SK-N-SH (cell line): Measurements from ENCODE around the gene SLC6A11. TPM values are rescaled to one million over a fixed set of nuclear protein-coding genes. Genes with fewer than 3 reads are reported as not detected.

Experiments used
- CTCF ChIA-PET: fragments of 300-600, 350-600 bp; formaldehyde crosslinking; extraction: SDS; loops from one replicate; lab custom pipeline; 2021; lab: Yijun Ruan, JAX
- POLR2A ChIA-PET: fragments of 350-600 bp; sonication (Branson Sonifier 250); formaldehyde crosslinking; extraction: SDS; loops from one replicate; lab custom pipeline; 2020; ENCODE audit warnings: antibody characterized with exemption, inconsistent platforms; lab: Yijun Ruan, JAX
- DNase-seq: peaks from one replicate; pipeline ENCODE4 v3.0.0; 2012
- H2AFZ ChIP-seq: fragments of 200-600 bp; sonication (generic); 2 replicates; pipeline ENCODE4 v1.8.1; 2016; ENCODE audit warnings: antibody characterized with exemption, mild to moderate bottlenecking, low read depth
- H3F3A ChIP-seq: fragments of 200-600 bp; sonication (generic); replicated peaks from 2 replicates; pipeline ENCODE3; 2016; ENCODE audit warnings: antibody characterized with exemption, mild to moderate bottlenecking; ENCODE audit not compliant: insufficient read depth
- H3K27ac ChIP-seq, 2 experiments: fragments of 200-500 bp in 1 of 2; fragments of 200-600 bp in 1 of 2; sonication (Bioruptor generic) in 1 of 2; sonication (generic), shearing (Covaris generic) in 1 of 2; 2 replicates each; pipeline versions ENCODE4 v1.5.1 to v1.6.1; 2014 to 2016; ENCODE audit warnings: low read depth in 2 of 2, inconsistent platforms in 1 of 2, low read length in 1 of 2, mild to moderate bottlenecking in 1 of 2, mixed read lengths in 1 of 2
- H3K27me3 ChIP-seq: fragments of 200-600 bp; sonication (generic), shearing (Covaris generic); 2 replicates; pipeline ENCODE4 v1.6.1; 2016; ENCODE audit warnings: mixed run types; ENCODE audit not compliant: insufficient read depth
- H3K36me3 ChIP-seq, 2 experiments: fragments of 200-500 bp in 1 of 2; fragments of 200-600 bp in 1 of 2; sonication (Bioruptor generic) in 1 of 2; sonication (generic) in 1 of 2; replicated peaks in 1 of 2; 2 replicates each; pipeline versions ENCODE3 to v1.5.1; 2014 to 2016; ENCODE audit warnings: low read length in 1 of 2, mild to moderate bottlenecking in 1 of 2; ENCODE audit not compliant: insufficient read depth in 2 of 2, control insufficient read depth in 1 of 2
- H3K4me1 ChIP-seq, 2 experiments: fragments of 200-500 bp in 1 of 2; fragments of 200-600 bp in 1 of 2; sonication (Bioruptor generic) in 1 of 2; sonication (generic), shearing (Covaris generic) in 1 of 2; 2 replicates each; pipeline versions ENCODE4 v1.5.1 to v1.6.1; 2014 to 2016; ENCODE audit warnings: low read depth in 1 of 2, low read length in 1 of 2, mixed run types in 1 of 2; ENCODE audit not compliant: insufficient read depth in 2 of 2, control insufficient read depth in 1 of 2
- H3K4me2 ChIP-seq: fragments of 200-600 bp; sonication (generic), shearing (Covaris generic); 2 replicates; pipeline ENCODE4 v1.6.1; 2017; ENCODE audit warnings: mixed run types
- H3K4me3 ChIP-seq, 2 experiments: fragments of 200-500 bp in 1 of 2; fragments of 200-600 bp in 1 of 2; sonication (Bioruptor generic) in 1 of 2; sonication (generic), shearing (Covaris generic) in 1 of 2; 2 replicates each; pipeline versions ENCODE4 v1.5.1 to v1.8.1; 2014 to 2016; ENCODE audit warnings: low read depth in 2 of 2, inconsistent platforms in 1 of 2, low read length in 1 of 2, mild to moderate bottlenecking in 1 of 2, mixed read lengths in 1 of 2, moderate library complexity in 1 of 2
- H3K79me2 ChIP-seq: fragments of 200-600 bp; sonication (generic); 2 replicates; pipeline ENCODE4 v1.8.1; 2017; ENCODE audit warnings: mild to moderate bottlenecking; ENCODE audit not compliant: insufficient read depth
- H3K9ac ChIP-seq: fragments of 200-600 bp; sonication (generic); 2 replicates; pipeline ENCODE4 v1.6.1; 2017; ENCODE audit warnings: mixed run types
- H3K9me2 ChIP-seq: fragments of 200-600 bp; sonication (generic); 2 replicates; pipeline ENCODE4 v1.6.1; 2017; ENCODE audit warnings: mixed run types
- H3K9me3 ChIP-seq: fragments of 200-600 bp; sonication (generic); 2 replicates; pipeline ENCODE4 v1.6.1; 2017; ENCODE audit warnings: mixed run types, mild to moderate bottlenecking, moderate library complexity
- H4K20me1 ChIP-seq: fragments of 200-600 bp; sonication (generic); 2 replicates; pipeline ENCODE4 v1.6.1; 2017; ENCODE audit warnings: mild to moderate bottlenecking, mixed run types; ENCODE audit not compliant: insufficient read depth
- CHD2 ChIP-seq: fragments of 150-350 bp; IDR thresholded peaks from 2 replicates; pipeline ENCODE4 v1.6.1; 2018; ENCODE audit warnings: low read length; ENCODE audit not compliant: partially characterized antibody
- EP300 ChIP-seq, 2 experiments: IDR thresholded peaks; 2 replicates each; pipeline versions ENCODE4 v1.4.0 to v1.6.1; 2012; ENCODE audit warnings: borderline replicate concordance in 1 of 2, low read depth in 1 of 2, low read length in 1 of 2
- EZH2phosphoT487 ChIP-seq: fragments of 200-600 bp; sonication (generic); IDR thresholded peaks from 2 replicates; pipeline ENCODE4 v1.6.1; 2017; ENCODE audit warnings: low read depth, mixed run types, mild to moderate bottlenecking, antibody characterized with exemption, moderate library complexity, borderline replicate concordance
- FOXM1 ChIP-seq: IDR thresholded peaks from 2 replicates; pipeline ENCODE4 v1.4.0; 2012; ENCODE audit warnings: low read depth, mild to moderate bottlenecking
- JUND ChIP-seq: IDR thresholded peaks from 2 replicates; pipeline ENCODE4 v1.4.0; 2012
- NFIC ChIP-seq: IDR thresholded peaks from 2 replicates; pipeline ENCODE4 v1.4.0; 2012; ENCODE audit warnings: borderline replicate concordance
- RAD21 ChIP-seq: IDR thresholded peaks from 2 replicates; pipeline ENCODE4 v1.6.1; 2012; ENCODE audit warnings: mild to moderate bottlenecking, low read length
- RCOR1 ChIP-seq: fragments of 150-350 bp; IDR thresholded peaks from 2 replicates; pipeline ENCODE4 v1.6.1; 2017; ENCODE audit warnings: antibody characterized with exemption, low read length
- SIN3A ChIP-seq: IDR thresholded peaks from 2 replicates; pipeline ENCODE4 v1.6.1; 2012; ENCODE audit warnings: low read depth, mild to moderate bottlenecking, low read length, moderate library complexity, borderline replicate concordance
- TAF1 ChIP-seq: IDR thresholded peaks from 2 replicates; pipeline ENCODE4 v1.6.1; 2012; ENCODE audit warnings: low read depth, mild to moderate bottlenecking, low read length, moderate library complexity, borderline replicate concordance
- TCF12 ChIP-seq: IDR thresholded peaks from 2 replicates; pipeline ENCODE4 v1.4.0; 2012
- TEAD4 ChIP-seq: IDR thresholded peaks from 2 replicates; pipeline ENCODE4 v1.4.0; 2012; ENCODE audit warnings: mild to moderate bottlenecking, borderline replicate concordance; ENCODE audit not compliant: insufficient read depth
- USF2 ChIP-seq: fragments of 150-350 bp; IDR thresholded peaks from 2 replicates; pipeline ENCODE4 v1.6.1; 2017; ENCODE audit warnings: antibody characterized with exemption, low read length, low read depth, borderline replicate concordance
- YY1 ChIP-seq: IDR thresholded peaks from 2 replicates; pipeline ENCODE4 v1.4.0; 2012; ENCODE audit warnings: low read depth, mild to moderate bottlenecking
- WGBS: methylation state at CpG from one replicate; pipeline ENCODE4 v1.1.6; 2017; ENCODE audit warnings: low lambda C conversion rate; 5-methylcytosine and 5-hydroxymethylcytosine counted together
- polyA plus RNA-seq, 3 experiments: library from polyadenylated mRNA; depleted of rRNA; stranded (reverse); fragments of >200 nt; gene quantifications; 2 replicates each; pipeline ENCODE4 v1.2.3, GENCODE V29; 2012
- TF ChIP-seq, protein P1 (sequence below): IDR thresholded peaks from 2 replicates; pipeline ENCODE4; 2012
- TF ChIP-seq, protein P2 (sequence below): IDR thresholded peaks from 2 replicates; pipeline ENCODE4 v1.4.0; 2012; ENCODE audit warnings: low read depth

The SLC6A11 gene
- polyA plus RNA-seq, 1 of the 3 experiments (the other 2 are of a cell fraction): 0.03 TPM

DNA sequence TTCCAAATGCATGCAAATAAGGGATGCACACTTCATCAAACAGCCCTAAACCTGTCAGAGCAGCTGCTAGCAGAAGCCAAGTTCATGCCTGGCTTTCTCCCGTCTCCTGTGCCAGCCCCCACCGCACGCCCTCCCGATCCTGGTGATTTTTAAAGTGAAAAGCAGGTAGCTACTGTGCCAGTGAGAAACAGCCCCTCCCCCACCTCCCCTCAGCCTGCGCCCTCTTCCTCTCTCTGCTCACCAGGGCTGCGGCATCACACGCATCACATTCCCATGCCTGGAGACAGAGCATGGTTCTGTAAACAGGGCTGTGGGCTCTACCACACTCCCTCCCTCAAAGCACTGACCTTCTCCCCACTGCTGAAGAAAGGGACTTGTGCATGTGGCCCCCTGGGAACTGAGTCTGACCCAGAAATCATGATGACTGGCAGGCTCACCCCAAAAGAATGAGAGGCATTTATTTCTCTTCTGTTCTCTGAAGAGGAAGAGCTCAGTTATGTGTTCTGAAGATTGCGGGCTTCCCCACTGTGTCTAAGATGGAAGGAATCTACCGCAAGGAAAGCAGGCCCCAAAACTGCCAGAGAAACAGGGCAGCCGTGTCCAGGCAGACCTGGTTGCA is 162.0 kb downstream of the SLC6A11 start (continued):
- TF ChIP-seq, protein P1, sequence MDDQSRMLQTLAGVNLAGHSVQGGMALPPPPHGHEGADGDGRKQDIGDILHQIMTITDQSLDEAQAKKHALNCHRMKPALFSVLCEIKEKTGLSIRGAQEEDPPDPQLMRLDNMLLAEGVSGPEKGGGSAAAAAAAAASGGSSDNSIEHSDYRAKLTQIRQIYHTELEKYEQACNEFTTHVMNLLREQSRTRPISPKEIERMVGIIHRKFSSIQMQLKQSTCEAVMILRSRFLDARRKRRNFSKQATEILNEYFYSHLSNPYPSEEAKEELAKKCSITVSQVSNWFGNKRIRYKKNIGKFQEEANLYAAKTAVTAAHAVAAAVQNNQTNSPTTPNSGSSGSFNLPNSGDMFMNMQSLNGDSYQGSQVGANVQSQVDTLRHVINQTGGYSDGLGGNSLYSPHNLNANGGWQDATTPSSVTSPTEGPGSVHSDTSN: no peak
- TF ChIP-seq NFIC: no peak
- TF ChIP-seq FOXM1: no peak
- TF ChIP-seq CHD2: no peak
- TF ChIP-seq TAF1: no peak

DNA sequence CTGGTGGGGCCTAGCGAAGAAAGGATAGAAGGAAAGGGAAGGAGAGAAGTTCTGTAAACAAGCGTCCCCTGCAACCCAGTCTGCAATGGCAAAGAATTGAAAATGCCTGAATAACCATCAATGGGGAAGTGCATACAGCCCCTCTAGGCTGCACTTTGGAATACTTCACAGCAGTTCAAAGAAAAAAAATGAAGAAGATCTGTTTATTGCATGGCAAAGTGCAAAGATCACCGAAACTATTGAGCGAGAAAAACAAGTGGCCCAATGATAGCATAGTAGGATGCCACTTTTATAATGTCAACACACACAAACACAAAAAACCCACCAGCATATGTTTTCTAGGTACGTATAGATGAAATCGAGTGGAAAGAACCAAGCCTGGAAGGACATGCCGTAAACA is 162.9 kb downstream of the SLC6A11 start:
- Histone ChIP-seq H2AFZ (no peak overlapping the region), H3K9me2 (no peaks in the 10 kb centered on the region), H3K4me2 (no peak overlapping the region), H3K36me3 (no peaks in the 10 kb centered on the region), H3K9ac (no peak overlapping the region), H3K27ac (no peak overlapping the region), H3K4me3 (no peak overlapping the region), H4K20me1 (no peaks in the 10 kb centered on the region), H3F3A (no peaks in the 10 kb centered on the region), H3K27me3 (no peaks in the 10 kb centered on the region), H3K79me2 (no peaks in the 10 kb centered on the region), H3K9me3 (no peaks in the 10 kb centered on the region), H3K4me1 (no peaks in the 10 kb centered on the region)
- TF ChIP-seq RCOR1 (no peak), RAD21 (no peak), SIN3A (no peak), EZH2phosphoT487 (no peak), TEAD4 (no peak), EP300 (IDR thresholded peaks at IDR 0.05; ENCODE audit: borderline replicate concordance in 1 of 2, low read depth in 1 of 2, low read length in 1 of 2) (no peak), JUND (no peak), FOXM1 (no peak), TCF12 (no peak), YY1 (no peak), USF2 (no peak)
- TF ChIP-seq, protein P2, sequence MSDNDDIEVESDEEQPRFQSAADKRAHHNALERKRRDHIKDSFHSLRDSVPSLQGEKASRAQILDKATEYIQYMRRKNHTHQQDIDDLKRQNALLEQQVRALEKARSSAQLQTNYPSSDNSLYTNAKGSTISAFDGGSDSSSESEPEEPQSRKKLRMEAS: no peak
- ChIA-PET CTCF (interaction anchor here (1.2 kb wide), 1 partner anchor 220 kb away, joined by 4 read pairs; no protein-coding TSS in a partner anchor), POLR2A (interaction anchor here (1.0 kb wide), 1 partner anchor 8 kb away, joined by 3 read pairs; no protein-coding TSS in a partner anchor)
- DNase-seq: no peak
- WGBS: 76% methylated on average over 7 of the region's 7 CpGs
